K562 (cell line): ENCODE measurements around the gene FBXO15. TPM values are rescaled to one million over a fixed set of nuclear protein-coding genes. Genes with fewer than 3 reads are reported as not detected.

Experiments
- ATAC-seq: fragments of 200-7000 bp; cut with Tn5 transposase; 3 replicates; pipeline ENCODE4 v1.9.1; 2020; ENCODE audit warnings: moderate library complexity
- BruUV-seq: library from RNA; stranded (reverse); fragments of 400-500 nt; replicated peaks from 2 replicates; lab custom pipeline; 2021; lab: Mats Ljungman, UMichigan
- CTCF ChIA-PET: fragments of 300-600 bp; formaldehyde crosslinking; extraction: SDS; loops from one replicate; lab custom pipeline; 2021; ENCODE audit warnings: low intra/inter-chr PET ratio; lab: Yijun Ruan, JAX
- POLR2A ChIA-PET: fragments of 300-600, 350-650 bp; sonication (Branson Sonifier 250); formaldehyde crosslinking; extraction: SDS; loops from one replicate; lab custom pipeline; 2021; ENCODE audit warnings: antibody characterized with exemption, inconsistent platforms; lab: Yijun Ruan, JAX
- DNase-seq, 4 experiments: peaks; one replicate each; pipeline versions ENCODE4 v3.0.0 to v3.0.0-alpha.2; 2011 to 2018; ENCODE audit warnings: low spot score in 3 of 4, mixed read lengths in 3 of 4; ENCODE audit errors: extremely low read depth in 1 of 4
- FAIRE-seq: peaks from 2 replicates; lab custom pipeline; 2011; peaks lifted over from hg19 to GRCh38; lab: Jason Lieb, UNC
- H2AFZ ChIP-seq: 2 replicates; pipeline ENCODE4 v1.6.0; 2011; ENCODE audit warnings: low read depth, low read length, control low read depth, inconsistent platforms
- H3K27ac ChIP-seq: fragments of 200-600 bp; 3 replicates; pipeline ENCODE4 v1.8.0; 2011; ENCODE audit warnings: low read depth, mild to moderate bottlenecking, control low read depth, inconsistent platforms, low read length, moderate library complexity, mixed read lengths; ENCODE audit errors: extremely low read depth
- H3K27me3 ChIP-seq, 2 experiments: fragments of 300-600 bp in 1 of 2; 2 replicates in 1 of 2; 3 replicates in 1 of 2; pipeline versions ENCODE4 v1.6.0 to v1.8.0; 2011; ENCODE audit warnings: inconsistent platforms in 2 of 2, low read length in 2 of 2, mild to moderate bottlenecking in 1 of 2, mixed read lengths in 1 of 2, moderate library complexity in 1 of 2; ENCODE audit not compliant: control insufficient read depth in 2 of 2, insufficient read depth in 2 of 2
- H3K36me3 ChIP-seq: fragments of 300-600 bp; 3 replicates; pipeline ENCODE4 v1.8.0; 2011; ENCODE audit warnings: mild to moderate bottlenecking, low read length, inconsistent platforms; ENCODE audit not compliant: control insufficient read depth, insufficient read depth
- H3K4me1 ChIP-seq, 2 experiments: fragments of 200-600 bp in 1 of 2; replicated peaks in 1 of 2; 2 replicates in 1 of 2; 3 replicates in 1 of 2; pipeline versions ENCODE4 v1.5.1 to v1.8.0; 2011; ENCODE audit warnings: inconsistent platforms in 2 of 2, low read length in 2 of 2, mild to moderate bottlenecking in 1 of 2, mixed read lengths in 1 of 2, moderate library complexity in 1 of 2; ENCODE audit not compliant: control insufficient read depth in 2 of 2, insufficient read depth in 2 of 2
- H3K4me2 ChIP-seq: 2 replicates; pipeline ENCODE4 v1.6.1; 2011; ENCODE audit warnings: low read length, control low read depth, inconsistent platforms, mixed read lengths; ENCODE audit not compliant: insufficient read depth
- H3K4me3 ChIP-seq: fragments of 200-600 bp; sonication (generic), shearing (Covaris generic); 2 replicates; pipeline ENCODE4 v1.5.1; 2016; ENCODE audit warnings: control low read depth, inconsistent platforms
- H3K79me2 ChIP-seq: fragments of 200-600 bp; 3 replicates; pipeline ENCODE4 v1.8.0; 2011; ENCODE audit warnings: low read length, inconsistent platforms; ENCODE audit not compliant: control insufficient read depth, insufficient read depth
- H3K9ac ChIP-seq, 2 experiments: 2 replicates each; pipeline versions ENCODE4 v1.6.0 to v1.6.1; 2011; ENCODE audit warnings: low read depth in 2 of 2, low read length in 2 of 2, control low read depth in 1 of 2, inconsistent platforms in 1 of 2, mild to moderate bottlenecking in 1 of 2, mixed read lengths in 1 of 2; ENCODE audit not compliant: insufficient read depth in 1 of 2
- H3K9me1 ChIP-seq: one replicate; pipeline ENCODE4 v1.6.0; 2011; ENCODE audit warnings: inconsistent platforms, mild to moderate bottlenecking, low read length, moderate library complexity; ENCODE audit not compliant: control insufficient read depth, insufficient read depth
- H3K9me3 ChIP-seq: replicated peaks from 2 replicates; pipeline ENCODE4 v1.5.1; 2011; ENCODE audit warnings: low read depth, low read length, inconsistent platforms; ENCODE audit not compliant: control insufficient read depth, insufficient read depth
- H4K20me1 ChIP-seq: replicated peaks from 2 replicates; pipeline ENCODE4 v1.6.1; 2011; ENCODE audit warnings: low read length, inconsistent platforms, mixed read lengths; ENCODE audit not compliant: control insufficient read depth, insufficient read depth
- ARID2 ChIP-seq: fragments of 450-650 bp; IDR thresholded peaks from 2 replicates; pipeline ENCODE4 v1.6.1; 2017; ENCODE audit warnings: antibody characterized with exemption, mild to moderate bottlenecking
- EHMT2 ChIP-seq: fragments of 450-650 bp; IDR thresholded peaks from 2 replicates; pipeline ENCODE4 v1.6.1; 2018; ENCODE audit warnings: antibody characterized with exemption
- EP400 ChIP-seq: fragments of 450-650 bp; IDR thresholded peaks from 2 replicates; pipeline ENCODE4 v1.6.1; 2017; ENCODE audit warnings: antibody characterized with exemption, mild to moderate bottlenecking, moderate library complexity
- HNRNPL ChIP-seq: fragments of 200-400 bp; formaldehyde crosslinking; IDR thresholded peaks from 2 replicates; pipeline ENCODE4 v1.6.1; 2017; ENCODE audit warnings: low read depth, mild to moderate bottlenecking, low read length
- HNRNPLL ChIP-seq: fragments of 200-400 bp; formaldehyde crosslinking; IDR thresholded peaks from 2 replicates; pipeline ENCODE4 v1.6.1; 2017; ENCODE audit warnings: low read length, low read depth, mild to moderate bottlenecking; ENCODE audit not compliant: poor library complexity, severe bottlenecking
- KLF6 ChIP-seq: fragments of 250-450 bp; sonication (Bioruptor Pico); IDR thresholded peaks from 2 replicates; pipeline ENCODE4 v1.4.0; 2020; ENCODE audit warnings: mild to moderate bottlenecking, moderate library complexity, borderline replicate concordance
- NCOA2 ChIP-seq, 2 experiments: fragments of 450-650 bp; IDR thresholded peaks; 2 replicates each; pipeline ENCODE4 v1.6.1; 2018; ENCODE audit warnings: mild to moderate bottlenecking in 2 of 2, moderate library complexity in 1 of 2; ENCODE audit not compliant: partially characterized antibody in 2 of 2
- NONO ChIP-seq, 2 experiments: fragments of 200-400 bp in 1 of 2; fragments of 450-650 bp in 1 of 2; formaldehyde crosslinking in 1 of 2; IDR thresholded peaks; 2 replicates each; pipeline ENCODE4 v1.6.1; 2017; ENCODE audit warnings: low read depth in 2 of 2, mild to moderate bottlenecking in 2 of 2, moderate library complexity in 2 of 2, low read length in 1 of 2
- PCBP1 ChIP-seq: fragments of 200-400 bp; formaldehyde crosslinking; IDR thresholded peaks from 2 replicates; pipeline ENCODE4 v1.6.1; 2018; ENCODE audit warnings: mild to moderate bottlenecking, low read depth, low read length; ENCODE audit not compliant: poor library complexity, severe bottlenecking
- TAL1 ChIP-seq: fragments of 450-650 bp; IDR thresholded peaks from 2 replicates; pipeline ENCODE4 v1.6.1; 2016; ENCODE audit warnings: mild to moderate bottlenecking
- XRCC3 ChIP-seq: fragments of 450-650 bp; IDR thresholded peaks from 2 replicates; pipeline ENCODE4 v1.6.1; 2017; ENCODE audit warnings: mild to moderate bottlenecking, moderate library complexity
- ZNF197 ChIP-seq: fragments of 200-800 bp; sonication (Bioruptor generic); IDR thresholded peaks from 2 replicates; pipeline ENCODE4 v1.6.1; 2016; ENCODE audit warnings: low read depth, missing genetic modification characterization, missing compliant biosample characterization
- ZNF263 ChIP-seq: sonication (generic); formaldehyde crosslinking; IDR thresholded peaks from 2 replicates; pipeline ENCODE4 v1.8.0; 2022; ENCODE audit warnings: mild to moderate bottlenecking, missing genetic modification reagents, borderline replicate concordance
- ZNF384 ChIP-seq: IDR thresholded peaks from 2 replicates; pipeline ENCODE4 v1.6.1; 2012; ENCODE audit warnings: low read depth, low read length, improper control_type of control experiment
- ZNF589 ChIP-seq: fragments of 200-800 bp; sonication (Bioruptor generic); IDR thresholded peaks from 2 replicates; pipeline ENCODE4 v1.6.1; 2016; ENCODE audit warnings: low read depth, missing genetic modification characterization, missing compliant biosample characterization
- ZNF766 ChIP-seq: fragments of 200-800 bp; sonication (Bioruptor generic); conservative IDR thresholded peaks from 2 replicates; pipeline ENCODE4 v1.6.1; 2016; ENCODE audit warnings: missing genetic modification characterization, missing compliant biosample characterization
- ZNF830 ChIP-seq: fragments of 250-450 bp; sonication (Bioruptor Pico); IDR thresholded peaks from 2 replicates; pipeline ENCODE4 v1.5.0; 2021; ENCODE audit warnings: mild to moderate bottlenecking
- WGBS: fragments of 100-300 bp; shearing (Covaris generic); methylation state at CpG from one replicate; pipeline ENCODE4 v1.1.6; 2016; ENCODE audit warnings: low coverage, mixed read lengths; ENCODE audit not compliant: insufficient coverage; ENCODE audit errors: missing lambda C conversion rate; 5-methylcytosine and 5-hydroxymethylcytosine counted together
- in situ Hi-C: fragments of 300-500 bp; cut with MboI; formaldehyde crosslinking; loops from 4 replicates; pipeline ENCODE4 v1.15.0; 2018; ENCODE audit warnings: inconsistent platforms, mixed read lengths
- intact Hi-C: fragments of 100-400 bp; cut with micrococcal nuclease; formaldehyde crosslinking; loops from 2 replicates; pipeline ENCODE4 v1.14.2; 2022
- polyA plus RNA-seq, 8 experiments: library from polyadenylated mRNA; depleted of rRNA in 4 of 8; stranded (reverse) in 5 of 8; unstranded in 3 of 8; fragments of >200 nt; fragmentation: Nextera tagmentation in 2 of 8; fragmentation: Illumina TruSeq in 1 of 8; extraction: Ambion mirVana in 2 of 8; extraction: Trizol in 1 of 8; gene quantifications; 2 replicates each; pipeline versions ENCODE4 v1.2.1 to v1.2.3, GENCODE V29; 2011 to 2014; ENCODE audit warnings: inconsistent platforms in 1 of 8, missing spikeins in 1 of 8
- total RNA-seq, 7 experiments: library from RNA; depleted of rRNA in 6 of 7; stranded (reverse); fragments of >200 nt in 6 of 7; fragmentation: Illumina TruSeq in 2 of 7; extraction: Trizol in 2 of 7; gene quantifications; 2 replicates each; pipeline versions ENCODE4 v1.2.1 to v1.2.3, GENCODE V29; 2011 to 2021; ENCODE audit warnings: low replicate concordance in 1 of 7
- TF ChIP-seq, protein P1 (sequence below): fragments of 250-450 bp; sonication (Bioruptor Pico); IDR thresholded peaks from 2 replicates; pipeline ENCODE4 v1.8.0; 2022; ENCODE audit warnings: inconsistent platforms

FBXO15 gene
- total and polyA plus RNA-seq, 9 of the 15 experiments (the other 6 are each of a cell fraction or from before 2014, with no cell fraction given) = 0.07 to 0.43 (median 0.27) TPM; not detected in 1

- Histone ChIP-seq H3K4me3 (no peak overlapping the region), H3K79me2 (no peaks in the 10 kb centered on the region), H3K27me3 (no peaks in the 10 kb centered on the region), H3K4me1 (no peaks in the 10 kb centered on the region), H3K4me2 (no peak overlapping the region), H3K9me1 (no peaks in the 10 kb centered on the region), H3K9ac (no peak overlapping the region), H3K9me3 (no peaks in the 10 kb centered on the region), H4K20me1 (no peaks in the 10 kb centered on the region), H3K36me3 (no peaks in the 10 kb centered on the region), H3K27ac (no peak overlapping the region), H2AFZ (no peak overlapping the region)
- DNase-seq (no peak), FAIRE-seq (no peak), ATAC-seq (no peak)
- in situ Hi-C loops (no loop called here), intact Hi-C loops (loop anchor here (2.0 kb wide), 2 partner anchors 77 to 303 kb away; no protein-coding TSS in a partner anchor)
- CTCF ChIA-PET = no interaction called here
- no TSS peak for BruUV-seq
- no peak for TF ChIP-seq ARID2
- TF ChIP-seq XRCC3 = no peak
- no peak for TF ChIP-seq NONO (IDR thresholded peaks at IDR 0.05; ENCODE audit: low read depth in 2 of 2, low read length in 1 of 2)
- no peak for TF ChIP-seq ZNF589
- no peak for TF ChIP-seq KLF6
- TF ChIP-seq ZNF263 (CRISPR knock-in tag) = no peak
- no peak for TF ChIP-seq HNRNPLL
- TF ChIP-seq TAL1 = no peak
- 17% methylated on average over 4 of the region's 4 CpGs for WGBS
- POLR2A ChIA-PET = no interaction called here
These were observed 107.6 kb downstream of the FBXO15 start for GRCh38 chr18:74040008-74040407.

GRCh38 chr18:74029161-74029560 is 118.5 kb downstream of the FBXO15 start:
- intact Hi-C loops (no loop called here), in situ Hi-C loops (no loop called here)
- Histone ChIP-seq H4K20me1 (no peaks in the 10 kb centered on the region), H3K9ac (no peak overlapping the region), H3K9me1 (no peaks in the 10 kb centered on the region), H3K9me3 (no peaks in the 10 kb centered on the region), H3K27me3 (no peaks in the 10 kb centered on the region), H2AFZ (no peak overlapping the region), H3K4me2 (no peak overlapping the region), H3K4me3 (no peak overlapping the region), H3K4me1 (no peaks in the 10 kb centered on the region), H3K79me2 (no peaks in the 10 kb centered on the region), H3K27ac (no peak overlapping the region), H3K36me3 (no peaks in the 10 kb centered on the region)
- ChIA-PET CTCF (no interaction called here), POLR2A (no interaction called here)
- BruUV-seq = no TSS peak
- FAIRE-seq = no peak
- ATAC-seq = no peak
- no peak for DNase-seq
- TF ChIP-seq ZNF197 (CRISPR knock-in tag) (no peak), PCBP1 (no peak), ZNF766 (CRISPR knock-in tag) (no peak), ZNF384 (no peak), NCOA2 (IDR thresholded peaks at IDR 0.05; ENCODE audit: partially characterized antibody in 2 of 2) (no peak), EHMT2 (no peak), ZNF830 (CRISPR knock-in tag) (no peak), EP400 (no peak), HNRNPL (no peak)
- TF ChIP-seq, protein P1, sequence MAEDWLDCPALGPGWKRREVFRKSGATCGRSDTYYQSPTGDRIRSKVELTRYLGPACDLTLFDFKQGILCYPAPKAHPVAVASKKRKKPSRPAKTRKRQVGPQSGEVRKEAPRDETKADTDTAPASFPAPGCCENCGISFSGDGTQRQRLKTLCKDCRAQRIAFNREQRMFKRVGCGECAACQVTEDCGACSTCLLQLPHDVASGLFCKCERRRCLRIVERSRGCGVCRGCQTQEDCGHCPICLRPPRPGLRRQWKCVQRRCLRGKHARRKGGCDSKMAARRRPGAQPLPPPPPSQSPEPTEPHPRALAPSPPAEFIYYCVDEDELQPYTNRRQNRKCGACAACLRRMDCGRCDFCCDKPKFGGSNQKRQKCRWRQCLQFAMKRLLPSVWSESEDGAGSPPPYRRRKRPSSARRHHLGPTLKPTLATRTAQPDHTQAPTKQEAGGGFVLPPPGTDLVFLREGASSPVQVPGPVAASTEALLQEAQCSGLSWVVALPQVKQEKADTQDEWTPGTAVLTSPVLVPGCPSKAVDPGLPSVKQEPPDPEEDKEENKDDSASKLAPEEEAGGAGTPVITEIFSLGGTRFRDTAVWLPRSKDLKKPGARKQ = no peak
